A673 (cell line): ENCODE results near the gene LMAN2. TPM values are rescaled to one million over a fixed set of nuclear protein-coding genes. Genes with fewer than 3 reads are reported as not detected.

Experiments
- BruUV-seq: library from RNA; stranded (reverse); fragments of 400-500 nt; replicated peaks from 2 replicates; lab custom pipeline; 2021; lab: Mats Ljungman, UMichigan
- CTCF ChIA-PET: fragments of 300-600 bp; sonication (Branson Sonifier 250); formaldehyde crosslinking; loops from one replicate; lab custom pipeline; 2022; ENCODE audit warnings: antibody characterized with exemption; lab: Charles Lee
- POLR2A ChIA-PET: fragments of 300-600 bp; sonication (Branson Sonifier 250); formaldehyde crosslinking; loops from one replicate; lab custom pipeline; 2022; ENCODE audit warnings: antibody characterized with exemption; ENCODE audit not compliant: low non-redundant PET; lab: Charles Lee
- DNase-seq: peaks from one replicate; pipeline ENCODE4 v3.0.0-alpha.2; 2015; ENCODE audit warnings: low spot score
- H3K27ac ChIP-seq: fragments of 200-600 bp; sonication (generic); 2 replicates; pipeline ENCODE4 v1.5.1; 2016; ENCODE audit warnings: mixed run types, low read depth, mild to moderate bottlenecking, mixed read lengths, antibody characterized with exemption, low read length; ENCODE audit not compliant: poor library complexity, severe bottlenecking
- H3K27me3 ChIP-seq: fragments of 200-600 bp; sonication (generic); replicated peaks from 2 replicates; pipeline ENCODE4 v1.6.1; 2017; ENCODE audit warnings: mixed run types, low read depth, mild to moderate bottlenecking, mixed read lengths, antibody characterized with exemption, low read length; ENCODE audit not compliant: insufficient read depth, poor library complexity
- H3K36me3 ChIP-seq: fragments of 200-600 bp; sonication (generic); 2 replicates; pipeline ENCODE4 v1.6.1; 2016; ENCODE audit warnings: mixed run types, mild to moderate bottlenecking, mixed read lengths, antibody characterized with exemption, low read length; ENCODE audit not compliant: insufficient read depth, poor library complexity, severe bottlenecking
- H3K4me1 ChIP-seq: fragments of 200-600 bp; sonication (generic); 2 replicates; pipeline ENCODE4 v1.6.1; 2017; ENCODE audit warnings: mixed run types, mild to moderate bottlenecking, mixed read lengths, antibody characterized with exemption, low read length; ENCODE audit not compliant: insufficient read depth, poor library complexity, severe bottlenecking
- H3K4me3 ChIP-seq: fragments of 200-600 bp; sonication (generic); 2 replicates; pipeline ENCODE4 v1.5.1; 2016; ENCODE audit warnings: low read depth, mixed run types, mild to moderate bottlenecking, mixed read lengths, low read length; ENCODE audit not compliant: poor library complexity, severe bottlenecking
- H3K9me3 ChIP-seq: fragments of 200-600 bp; sonication (generic); 2 replicates; pipeline ENCODE4 v1.6.1; 2016; ENCODE audit warnings: mixed run types, low read depth, mild to moderate bottlenecking, mixed read lengths, antibody characterized with exemption, low read length; ENCODE audit not compliant: poor library complexity, severe bottlenecking
- CTCF ChIP-seq: fragments of 300-800, 200-600 bp; sonication (generic); conservative IDR thresholded peaks from 2 replicates; pipeline ENCODE4 v1.5.1; 2017; ENCODE audit warnings: low read depth, mild to moderate bottlenecking, antibody characterized with exemption, low read length, moderate library complexity, mixed read lengths
- EZH2 ChIP-seq: fragments of 200-600 bp; sonication (generic); IDR thresholded peaks from 2 replicates; pipeline ENCODE4 v1.6.1; 2017; ENCODE audit warnings: borderline replicate concordance, low read depth, mild to moderate bottlenecking, mixed read lengths, antibody characterized with exemption, low read length; ENCODE audit not compliant: poor library complexity, severe bottlenecking
- intact Hi-C: fragments of 100-400 bp; cut with micrococcal nuclease; formaldehyde crosslinking; loops from one replicate; pipeline ENCODE4 v1.10.0; 2022; ENCODE audit not compliant: unreplicated experiment
- total RNA-seq: library from RNA; stranded (reverse); gene quantifications from 2 replicates; pipeline ENCODE4 v1.2.3, GENCODE V29; 2021

Gene LMAN2
- total RNA-seq, 1 experiment from 2014 or later, result 98.4 TPM

DNA sequence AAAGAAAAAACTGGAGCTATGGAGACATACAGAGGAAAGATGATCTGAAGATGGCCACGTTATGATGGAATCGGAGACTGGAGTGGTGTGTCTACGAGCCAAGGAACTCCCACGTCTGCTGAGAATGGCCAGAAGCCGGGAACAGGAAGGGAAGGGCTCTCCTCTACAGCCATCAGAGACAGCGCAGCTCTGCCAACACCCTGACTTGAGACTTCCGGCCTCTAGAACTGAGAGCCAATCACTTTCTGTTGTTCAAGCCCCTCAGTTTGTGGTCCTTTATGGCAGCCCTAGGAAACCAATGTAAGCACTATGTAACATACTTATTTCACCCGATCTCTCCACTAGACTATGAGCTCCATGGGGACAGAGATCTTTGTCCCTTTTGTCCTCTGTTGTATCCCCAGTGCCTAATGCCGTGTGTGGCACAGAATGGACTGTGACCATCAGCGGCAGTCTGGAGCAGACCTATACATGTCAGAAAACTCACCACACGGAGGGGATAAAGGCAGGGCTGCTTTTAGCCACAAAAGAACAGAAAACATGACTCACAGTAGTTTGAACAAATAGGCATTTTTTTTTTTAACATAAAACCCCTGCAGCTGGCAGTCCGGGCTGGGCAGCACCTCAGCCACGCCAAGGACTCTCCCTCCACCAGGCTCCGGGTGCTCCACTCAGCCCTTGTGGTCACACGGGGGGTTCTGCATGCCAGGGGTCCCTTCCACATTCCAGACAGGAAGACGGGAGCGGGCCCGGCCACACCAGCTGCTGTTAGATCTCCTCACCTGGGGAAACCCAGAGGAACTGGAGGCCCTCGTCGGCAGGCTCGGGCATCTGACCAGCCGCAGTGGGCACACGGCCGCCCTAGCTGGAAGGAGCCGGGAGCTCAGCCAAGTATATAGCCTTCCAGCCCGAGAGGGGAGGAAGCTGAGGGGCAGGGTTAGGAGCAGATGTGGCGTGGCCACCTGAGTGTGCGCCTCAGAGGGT, 23.6 kb downstream of the LMAN2 start:
- POLR2A ChIA-PET, result no interaction called here
- intact Hi-C loops, result no loop called here

DNA sequence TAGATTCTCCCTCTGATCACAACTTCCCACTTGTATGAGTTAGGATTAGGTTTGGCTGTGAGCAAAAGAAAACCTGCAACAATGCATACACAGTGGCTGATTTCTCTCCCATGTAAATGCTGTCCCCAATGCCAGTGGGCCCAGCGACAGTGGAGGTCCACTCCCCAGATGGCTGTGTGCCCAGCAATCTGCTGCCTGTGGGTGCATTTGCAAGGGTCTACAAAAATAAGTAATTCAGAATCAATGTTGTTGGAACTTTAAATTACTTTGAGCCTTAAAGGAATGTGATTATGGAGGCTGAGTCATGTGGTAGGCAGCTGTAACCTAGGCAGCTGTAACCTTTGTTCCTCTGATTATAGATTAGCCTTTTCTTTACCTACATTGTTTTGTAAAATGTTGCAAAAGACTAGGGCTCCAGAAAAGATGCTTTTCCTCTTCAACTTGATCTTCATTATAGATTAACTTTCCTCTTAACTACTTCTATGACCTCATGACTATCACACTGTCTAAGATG, 25.5 kb downstream of the LMAN2 start:
- no peak overlapping the region for H3K4me3 ChIP-seq
- no peak overlapping the region for H3K27ac ChIP-seq
- no peak for TF ChIP-seq EZH2
- TF ChIP-seq CTCF, result no peak
- DNase-seq, result no peak
- ChIA-PET CTCF (no interaction called here), POLR2A (no interaction called here)
- no peaks in the 10 kb centered on the region for H3K4me1 ChIP-seq
- H3K9me3 ChIP-seq, result no peaks in the 10 kb centered on the region
- H3K27me3 ChIP-seq, result no peaks in the 10 kb centered on the region
- no peaks in the 10 kb centered on the region for H3K36me3 ChIP-seq
- intact Hi-C loops, result no loop called here
- no TSS peak for BruUV-seq

More for the DNA sequence above, 23.6 kb downstream of the LMAN2 start:
- H3K9me3 ChIP-seq, result no peaks in the 10 kb centered on the region
- TF ChIP-seq EZH2, result no peak
- TF ChIP-seq CTCF, result no peak
- CTCF ChIA-PET, result no interaction called here
- no peaks in the 10 kb centered on the region for H3K4me1 ChIP-seq
- H3K27ac ChIP-seq, result no peak overlapping the region
- DNase-seq, result no peak
- H3K36me3 ChIP-seq, result no peaks in the 10 kb centered on the region
- H3K27me3 ChIP-seq, result no peaks in the 10 kb centered on the region
- no peak overlapping the region for H3K4me3 ChIP-seq
- BruUV-seq, result no TSS peak

GRCh38 chr5:177320879-177321278, 30.6 kb downstream of the LMAN2 start:
- Histone ChIP-seq H3K9me3 (no peaks in the 10 kb centered on the region), H3K36me3 (no peaks in the 10 kb centered on the region), H3K27me3 (no peaks in the 10 kb centered on the region), H3K4me3 (no peak overlapping the region), H3K4me1 (no peaks in the 10 kb centered on the region), H3K27ac (no peak overlapping the region)
- ChIA-PET POLR2A (no interaction called here), CTCF (no interaction called here)
- BruUV-seq, result no TSS peak
- intact Hi-C loops, result no loop called here
- DNase-seq, result no peak
- TF ChIP-seq EZH2, result no peak
- no peak for TF ChIP-seq CTCF
